Endothelial cell of umbilical vein (primary cell): ENCODE data around the gene VTI1A. TPM values are rescaled to one million over a fixed set of nuclear protein-coding genes. Genes with fewer than 3 reads are reported as not detected.

Experiments used
- BruUV-seq: library from RNA; stranded (reverse); fragments of 400-500 nt; replicated peaks from 2 replicates; lab custom pipeline; 2021; lab: Mats Ljungman, UMichigan
- CTCF ChIA-PET: fragments of 300-600, 350-600 bp; sonication (Branson Sonifier 250); formaldehyde crosslinking; loops from one replicate; lab custom pipeline; 2021; ENCODE audit warnings: antibody characterized with exemption, inconsistent platforms; lab: Charles Lee
- POLR2A ChIA-PET: fragments of 300-600, 350-600 bp; sonication (Branson Sonifier 250); formaldehyde crosslinking; loops from one replicate; lab custom pipeline; 2021; ENCODE audit warnings: antibody characterized with exemption, inconsistent platforms; lab: Charles Lee
- DNase-seq: peaks from one replicate; pipeline ENCODE4 v3.0.0-alpha.2; 2011; ENCODE audit warnings: low read depth, low spot score
- FAIRE-seq: peaks from 2 replicates; lab custom pipeline; 2011; peaks lifted over from hg19 to GRCh38; lab: Jason Lieb, UNC
- H2AFZ ChIP-seq: 2 replicates; pipeline ENCODE4 v1.6.0; 2012; ENCODE audit warnings: low read depth, low read length, control low read depth, inconsistent platforms
- H3K27ac ChIP-seq: 2 replicates; pipeline ENCODE4 v1.5.1; 2011; ENCODE audit warnings: low read depth, mild to moderate bottlenecking, control low read depth, low read length, moderate library complexity; ENCODE audit not compliant: insufficient read depth
- H3K27me3 ChIP-seq, 2 experiments: 2 replicates each; pipeline versions ENCODE4 v1.6.0 to v1.6.1; 2011; ENCODE audit warnings: low read length in 2 of 2, mixed read lengths in 1 of 2; ENCODE audit not compliant: control insufficient read depth in 2 of 2, insufficient read depth in 2 of 2
- H3K36me3 ChIP-seq, 2 experiments: 2 replicates in 1 of 2; 3 replicates in 1 of 2; pipeline ENCODE4 v1.5.1; 2011; ENCODE audit warnings: low read length in 2 of 2, mild to moderate bottlenecking in 1 of 2, moderate library complexity in 1 of 2; ENCODE audit not compliant: control insufficient read depth in 2 of 2, insufficient read depth in 2 of 2; ENCODE audit errors: extremely low read depth in 1 of 2
- H3K4me1 ChIP-seq: 3 replicates; pipeline ENCODE4 v1.5.1; 2011; ENCODE audit warnings: mild to moderate bottlenecking, low read length; ENCODE audit not compliant: control insufficient read depth, insufficient read depth; ENCODE audit errors: extremely low read depth
- H3K4me2 ChIP-seq: 2 replicates; pipeline ENCODE4 v1.6.1; 2011; ENCODE audit warnings: low read length, control low read depth, mixed read lengths; ENCODE audit not compliant: insufficient read depth
- H3K4me3 ChIP-seq, 3 experiments: fragments of 200-600 bp in 1 of 3; sonication (generic), shearing (Covaris generic) in 1 of 3; replicated peaks in 1 of 3; 2 replicates each; pipeline ENCODE4 v1.5.1; 2011 to 2016; ENCODE audit warnings: control low read depth in 3 of 3, low read length in 3 of 3, mild to moderate bottlenecking in 2 of 3, inconsistent platforms in 1 of 3, low read depth in 1 of 3, moderate library complexity in 1 of 3; ENCODE audit not compliant: insufficient read depth in 1 of 3
- H3K79me2 ChIP-seq: 2 replicates; pipeline ENCODE4 v1.6.0; 2012; ENCODE audit warnings: low read length, inconsistent platforms; ENCODE audit not compliant: control insufficient read depth, insufficient read depth
- H3K9ac ChIP-seq: replicated peaks from 2 replicates; pipeline ENCODE3; 2011; ENCODE audit warnings: low read length, control low read depth; ENCODE audit not compliant: insufficient read depth; ENCODE audit errors: extremely low read depth
- H3K9me1 ChIP-seq: replicated peaks from 3 replicates; pipeline ENCODE4 v1.6.0; 2011; ENCODE audit warnings: mild to moderate bottlenecking, low read length; ENCODE audit not compliant: control insufficient read depth, insufficient read depth; ENCODE audit errors: extremely low read depth
- H3K9me3 ChIP-seq: replicated peaks from 2 replicates; pipeline ENCODE4 v1.5.1; 2012; ENCODE audit warnings: low read length, inconsistent platforms; ENCODE audit not compliant: control insufficient read depth, insufficient read depth
- H4K20me1 ChIP-seq: replicated peaks from 2 replicates; pipeline ENCODE3; 2011; ENCODE audit warnings: mild to moderate bottlenecking, low read length; ENCODE audit not compliant: control insufficient read depth, insufficient read depth; ENCODE audit errors: extremely low read depth
- EZH2 ChIP-seq: IDR thresholded peaks from 2 replicates; pipeline ENCODE4 v1.6.1; 2012; ENCODE audit warnings: borderline replicate concordance, low read depth, mild to moderate bottlenecking, moderate library complexity, low read length, inconsistent platforms; ENCODE audit not compliant: severe bottlenecking
- FOS ChIP-seq: IDR thresholded peaks from 2 replicates; pipeline ENCODE4 v1.6.1; 2011; ENCODE audit warnings: mild to moderate bottlenecking, low read length, moderate library complexity, borderline replicate concordance; ENCODE audit not compliant: insufficient read depth
- GATA2 ChIP-seq: IDR thresholded peaks from 2 replicates; pipeline ENCODE4 v1.7.0; 2011; ENCODE audit warnings: low read depth, mild to moderate bottlenecking, moderate library complexity, mixed read lengths, low read length; ENCODE audit not compliant: insufficient read length, insufficient read depth
- JUN ChIP-seq: IDR thresholded peaks from 2 replicates; pipeline ENCODE4 v1.6.1; 2011; ENCODE audit warnings: borderline replicate concordance, low read depth; ENCODE audit not compliant: insufficient read length, insufficient read depth
- MYC ChIP-seq: IDR thresholded peaks from one replicate; pipeline ENCODE4 v1.6.1; 2011; ENCODE audit warnings: mild to moderate bottlenecking, low read depth, low read length
- POLR2A ChIP-seq: IDR thresholded peaks from 2 replicates; pipeline ENCODE4 v1.6.1; 2012; ENCODE audit warnings: low read depth, mild to moderate bottlenecking, control low read depth, low read length
- POLR2AphosphoS5 ChIP-seq: IDR thresholded peaks from 2 replicates; pipeline ENCODE4 v1.6.1; 2012; ENCODE audit warnings: low read depth, mild to moderate bottlenecking, control low read depth, low read length, moderate library complexity; ENCODE audit not compliant: insufficient read depth
- dilution Hi-C: fragments of 300-500 bp; cut with MboI; formaldehyde crosslinking; loops from one replicate; pipeline ENCODE4 v1.15.0; 2019; ENCODE audit warnings: low sequenced_read_pairs; ENCODE audit not compliant: extremely low pct_ligation_motif_present
- intact Hi-C: fragments of 100-400 bp; cut with micrococcal nuclease; formaldehyde crosslinking; loops from one replicate; pipeline ENCODE4 v1.10.0; 2022
- polyA plus RNA-seq, 4 experiments: library from polyadenylated mRNA; depleted of rRNA in 3 of 4; stranded (reverse) in 3 of 4; unstranded in 1 of 4; fragments of >200 nt; gene quantifications; 2 replicates each; pipeline versions ENCODE4 v1.2.1 to v1.2.3, GENCODE V29; 2011 to 2012; ENCODE audit warnings: missing spikeins in 1 of 4
- total RNA-seq: library from RNA; stranded (reverse); gene quantifications from 2 replicates; pipeline ENCODE4 v1.2.3, GENCODE V29; 2021
- TF ChIP-seq, protein P1 (sequence below): IDR thresholded peaks from 2 replicates; pipeline ENCODE4 v1.6.1; 2011; ENCODE audit not compliant: insufficient read depth, insufficient read length
- TF ChIP-seq, protein P2 (sequence below), 2 donors: IDR thresholded peaks; 1 replicate in 1 of 2; 2 replicates in 1 of 2; pipeline ENCODE4 v1.5.1; 2011; ENCODE audit warnings: low read length in 2 of 2, mild to moderate bottlenecking in 2 of 2, moderate library complexity in 2 of 2, control low read depth in 1 of 2, inconsistent platforms in 1 of 2, low read depth in 1 of 2; ENCODE audit not compliant: insufficient read depth in 1 of 2; ENCODE audit errors: extremely low read depth in 1 of 2

The VTI1A gene
- total and polyA plus RNA-seq, 2 donors (not counting 3 experiments of a cell fraction or from before 2014, with no cell fraction given): 10.8 to 35.6 TPM

GRCh38 chr10:112790921-112791320, 343.9 kb downstream of the VTI1A start:
- no TSS peak for BruUV-seq
- FAIRE-seq: no peak
- POLR2A ChIA-PET: no interaction called here
- Histone ChIP-seq H3K36me3 (no peaks in the 10 kb centered on the region), H3K4me3 (no peak overlapping the region), H3K9me1 (no peaks in the 10 kb centered on the region), H3K4me2 (no peak overlapping the region), H4K20me1 (no peaks in the 10 kb centered on the region), H3K79me2 (no peaks in the 10 kb centered on the region), H2AFZ (no peak overlapping the region), H3K9ac (no peak overlapping the region), H3K27ac (no peak overlapping the region), H3K4me1 (no peaks in the 10 kb centered on the region), H3K27me3 (no peaks in the 10 kb centered on the region), H3K9me3 (no peaks in the 10 kb centered on the region)
- CTCF ChIA-PET: interaction anchor here (0.6 kb wide), 1 partner anchor 22 kb away, joined by 3 read pairs; no protein-coding TSS in a partner anchor
- DNase-seq: no peak
- no peak for TF ChIP-seq EZH2
- no peak for TF ChIP-seq FOS
- TF ChIP-seq, protein P1, sequence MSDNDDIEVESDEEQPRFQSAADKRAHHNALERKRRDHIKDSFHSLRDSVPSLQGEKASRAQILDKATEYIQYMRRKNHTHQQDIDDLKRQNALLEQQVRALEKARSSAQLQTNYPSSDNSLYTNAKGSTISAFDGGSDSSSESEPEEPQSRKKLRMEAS: no peak
- TF ChIP-seq MYC: no peak
- TF ChIP-seq, protein P2, sequence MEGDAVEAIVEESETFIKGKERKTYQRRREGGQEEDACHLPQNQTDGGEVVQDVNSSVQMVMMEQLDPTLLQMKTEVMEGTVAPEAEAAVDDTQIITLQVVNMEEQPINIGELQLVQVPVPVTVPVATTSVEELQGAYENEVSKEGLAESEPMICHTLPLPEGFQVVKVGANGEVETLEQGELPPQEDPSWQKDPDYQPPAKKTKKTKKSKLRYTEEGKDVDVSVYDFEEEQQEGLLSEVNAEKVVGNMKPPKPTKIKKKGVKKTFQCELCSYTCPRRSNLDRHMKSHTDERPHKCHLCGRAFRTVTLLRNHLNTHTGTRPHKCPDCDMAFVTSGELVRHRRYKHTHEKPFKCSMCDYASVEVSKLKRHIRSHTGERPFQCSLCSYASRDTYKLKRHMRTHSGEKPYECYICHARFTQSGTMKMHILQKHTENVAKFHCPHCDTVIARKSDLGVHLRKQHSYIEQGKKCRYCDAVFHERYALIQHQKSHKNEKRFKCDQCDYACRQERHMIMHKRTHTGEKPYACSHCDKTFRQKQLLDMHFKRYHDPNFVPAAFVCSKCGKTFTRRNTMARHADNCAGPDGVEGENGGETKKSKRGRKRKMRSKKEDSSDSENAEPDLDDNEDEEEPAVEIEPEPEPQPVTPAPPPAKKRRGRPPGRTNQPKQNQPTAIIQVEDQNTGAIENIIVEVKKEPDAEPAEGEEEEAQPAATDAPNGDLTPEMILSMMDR (IDR thresholded peaks at IDR 0.05; ENCODE audit: extremely low read depth in 1 of 2, insufficient read depth in 1 of 2, low read depth in 1 of 2, low read length in 2 of 2): no peak
- no peak for TF ChIP-seq POLR2A
- TF ChIP-seq JUN: no peak
- TF ChIP-seq POLR2AphosphoS5: no peak
- TF ChIP-seq GATA2: no peak
- dilution Hi-C loops: no loop called here
- intact Hi-C loops: no loop called here
